GM10266 (cell line): ENCODE measurements around the gene C2orf78.
"Not testable (repeated sequence)": the region's sequence is repeated elsewhere in the genome, so short reads cannot be mapped to it uniquely, and the experiment has no call there.

Experiments used
- DNase-seq: peaks from one replicate; pipeline ENCODE4 v3.0.0; 2012; ENCODE audit errors: extremely low spot score
- CTCF ChIP-seq: IDR thresholded peaks from 2 replicates; pipeline ENCODE4 v1.5.1; 2012; ENCODE audit warnings: mild to moderate bottlenecking, low read depth; ENCODE audit not compliant: control insufficient read depth, insufficient read depth; ENCODE audit errors: missing control alignments

The C2orf78 gene

GRCh38 chr2:73783883-73784282, at the start of gene C2orf78:
TSS of gene C2orf78 (plus strand) at chr2:73784183. CDS start at chr2:73784310, 127 bp downstream.
- not testable (repeated sequence) for DNase-seq

- no peak for DNase-seq
- no peak for TF ChIP-seq CTCF
These were observed 47.6 kb upstream of the C2orf78 start for GRCh38 chr2:73736378-73736777.

- peak; percentile 95 for DNase-seq
- TF ChIP-seq CTCF: no peak
These were observed 46.9 kb upstream of the C2orf78 start, which contains the start of gene TPRKB for GRCh38 chr2:73736855-73737779. TSS of gene TPRKB (minus strand) at chr2:73737345. CDS start at chr2:73734569, 2,776 bp downstream.

- no peak for TF ChIP-seq CTCF
- DNase-seq: no peak
These were observed 44.9 kb upstream of the C2orf78 start for GRCh38 chr2:73739101-73739500.

- TF ChIP-seq CTCF: no peak
- DNase-seq: no peak
These were observed 43.2 kb upstream of the C2orf78 start for GRCh38 chr2:73740767-73741166.

- no peak for DNase-seq
- no peak for TF ChIP-seq CTCF
These were observed 37.7 kb upstream of the C2orf78 start for GRCh38 chr2:73746015-73746876.

GRCh38 chr2:73746877-73747208, 37.1 kb upstream of the C2orf78 start:
- DNase-seq: no peak
- no peak for TF ChIP-seq CTCF
